ENCODE results near the gene JAG2.
A peak's percentile ranks its signal among the peaks of the same experiment; 100 is the strongest.

Gene JAG2

DNA sequence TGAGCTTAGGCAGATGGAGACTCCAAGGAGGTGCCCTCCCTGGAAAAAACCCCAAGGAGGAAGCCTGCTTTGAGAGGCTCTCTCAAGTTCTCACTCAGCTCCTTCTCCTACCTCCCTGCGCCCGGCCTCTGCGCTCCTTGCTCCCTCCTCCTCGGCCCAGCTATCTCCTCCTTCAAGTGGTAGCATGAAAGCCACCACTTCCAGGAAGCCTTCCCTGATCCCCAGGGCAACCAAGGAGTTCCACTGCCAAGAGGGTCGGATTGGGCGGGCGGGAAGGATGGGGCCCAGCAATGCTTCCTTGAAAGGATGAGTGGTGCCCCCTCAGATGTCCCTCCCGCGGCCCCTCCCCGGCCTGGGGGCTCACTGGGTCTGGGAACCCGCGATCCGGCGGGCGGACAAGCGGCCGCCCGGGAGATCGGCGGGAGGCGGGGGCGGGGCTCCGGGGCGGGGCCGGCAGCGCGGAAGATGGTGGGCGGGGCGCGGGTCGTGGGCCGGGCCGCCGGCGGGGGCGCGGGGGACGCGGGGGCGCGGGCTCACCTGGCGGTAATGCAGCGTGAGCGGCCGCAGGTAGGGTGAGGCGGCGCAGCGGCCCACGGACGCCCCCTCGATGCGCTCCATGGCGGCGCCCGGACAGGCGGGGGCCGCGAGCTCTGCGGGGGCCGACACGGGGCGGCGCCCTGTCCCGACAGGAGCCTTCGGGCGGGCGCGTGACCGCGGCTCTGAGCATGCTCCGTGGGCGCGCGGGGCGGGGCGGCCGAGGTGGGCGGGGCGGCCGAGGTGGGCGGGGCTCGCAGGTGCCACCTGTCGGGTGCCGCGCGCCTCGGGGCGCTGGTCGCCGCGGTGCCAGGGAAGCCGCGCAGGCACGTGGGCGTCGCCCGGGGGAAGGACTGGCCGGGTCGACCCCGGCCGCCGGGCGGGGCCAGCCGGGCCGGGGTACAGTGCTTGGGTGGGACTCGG, 12.3 kb upstream of the JAG2 start, which contains the start of gene NUDT14:
NUDT14 (minus strand) TSS at position 721 of the 957 bp plus-strand sequence; CDS start at position 618, 103 bp downstream.
- peak in 1 of 2 experiments; percentile 59 for DNase-seq (ENCODE audit: low read depth in 1 of 2, low spot score in 1 of 2)
- no peak within 1 kb of the TSS for H3K27ac ChIP-seq (replicated peaks)

DNA sequence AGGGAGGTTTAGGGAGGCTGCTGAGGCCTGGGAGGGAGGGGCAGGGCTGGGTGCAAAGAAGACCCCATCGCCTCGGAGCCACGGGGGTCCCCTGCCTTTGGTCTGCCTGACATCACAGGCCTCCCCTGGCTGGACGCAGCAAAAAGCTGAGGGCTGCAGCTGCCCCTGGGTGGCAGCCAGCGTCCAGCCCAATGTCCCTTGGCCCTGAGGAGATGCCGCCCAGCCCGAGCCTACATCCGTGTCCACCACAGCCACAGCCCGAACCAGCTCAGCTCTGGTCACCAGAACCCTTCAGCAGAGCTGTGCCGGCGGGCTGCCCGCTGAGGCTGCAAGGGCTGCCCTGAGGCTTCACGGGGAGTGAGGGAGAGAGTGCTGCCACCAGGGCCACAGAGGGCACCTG, 10.6 kb upstream of the JAG2 start:
- no peak for DNase-seq (ENCODE audit: low read depth in 1 of 2, low spot score in 1 of 2)
- H3K27ac ChIP-seq (replicated peaks) = no peak overlapping the region
- TF ChIP-seq, protein P1, sequence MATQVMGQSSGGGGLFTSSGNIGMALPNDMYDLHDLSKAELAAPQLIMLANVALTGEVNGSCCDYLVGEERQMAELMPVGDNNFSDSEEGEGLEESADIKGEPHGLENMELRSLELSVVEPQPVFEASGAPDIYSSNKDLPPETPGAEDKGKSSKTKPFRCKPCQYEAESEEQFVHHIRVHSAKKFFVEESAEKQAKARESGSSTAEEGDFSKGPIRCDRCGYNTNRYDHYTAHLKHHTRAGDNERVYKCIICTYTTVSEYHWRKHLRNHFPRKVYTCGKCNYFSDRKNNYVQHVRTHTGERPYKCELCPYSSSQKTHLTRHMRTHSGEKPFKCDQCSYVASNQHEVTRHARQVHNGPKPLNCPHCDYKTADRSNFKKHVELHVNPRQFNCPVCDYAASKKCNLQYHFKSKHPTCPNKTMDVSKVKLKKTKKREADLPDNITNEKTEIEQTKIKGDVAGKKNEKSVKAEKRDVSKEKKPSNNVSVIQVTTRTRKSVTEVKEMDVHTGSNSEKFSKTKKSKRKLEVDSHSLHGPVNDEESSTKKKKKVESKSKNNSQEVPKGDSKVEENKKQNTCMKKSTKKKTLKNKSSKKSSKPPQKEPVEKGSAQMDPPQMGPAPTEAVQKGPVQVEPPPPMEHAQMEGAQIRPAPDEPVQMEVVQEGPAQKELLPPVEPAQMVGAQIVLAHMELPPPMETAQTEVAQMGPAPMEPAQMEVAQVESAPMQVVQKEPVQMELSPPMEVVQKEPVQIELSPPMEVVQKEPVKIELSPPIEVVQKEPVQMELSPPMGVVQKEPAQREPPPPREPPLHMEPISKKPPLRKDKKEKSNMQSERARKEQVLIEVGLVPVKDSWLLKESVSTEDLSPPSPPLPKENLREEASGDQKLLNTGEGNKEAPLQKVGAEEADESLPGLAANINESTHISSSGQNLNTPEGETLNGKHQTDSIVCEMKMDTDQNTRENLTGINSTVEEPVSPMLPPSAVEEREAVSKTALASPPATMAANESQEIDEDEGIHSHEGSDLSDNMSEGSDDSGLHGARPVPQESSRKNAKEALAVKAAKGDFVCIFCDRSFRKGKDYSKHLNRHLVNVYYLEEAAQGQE (IDR thresholded peaks at IDR 0.05; ENCODE audit: insufficient replicate concordance, low read depth) = no peak
- TF ChIP-seq SPI1 (IDR thresholded peaks at IDR 0.05; ENCODE audit: borderline replicate concordance, low read depth) (no peak), POLR2AphosphoS5 (IDR thresholded peaks at IDR 0.05; ENCODE audit: low read depth) (no peak), GABPA (IDR thresholded peaks at IDR 0.05; ENCODE audit: low read depth) (no peak)
- TF ChIP-seq, protein P2, sequence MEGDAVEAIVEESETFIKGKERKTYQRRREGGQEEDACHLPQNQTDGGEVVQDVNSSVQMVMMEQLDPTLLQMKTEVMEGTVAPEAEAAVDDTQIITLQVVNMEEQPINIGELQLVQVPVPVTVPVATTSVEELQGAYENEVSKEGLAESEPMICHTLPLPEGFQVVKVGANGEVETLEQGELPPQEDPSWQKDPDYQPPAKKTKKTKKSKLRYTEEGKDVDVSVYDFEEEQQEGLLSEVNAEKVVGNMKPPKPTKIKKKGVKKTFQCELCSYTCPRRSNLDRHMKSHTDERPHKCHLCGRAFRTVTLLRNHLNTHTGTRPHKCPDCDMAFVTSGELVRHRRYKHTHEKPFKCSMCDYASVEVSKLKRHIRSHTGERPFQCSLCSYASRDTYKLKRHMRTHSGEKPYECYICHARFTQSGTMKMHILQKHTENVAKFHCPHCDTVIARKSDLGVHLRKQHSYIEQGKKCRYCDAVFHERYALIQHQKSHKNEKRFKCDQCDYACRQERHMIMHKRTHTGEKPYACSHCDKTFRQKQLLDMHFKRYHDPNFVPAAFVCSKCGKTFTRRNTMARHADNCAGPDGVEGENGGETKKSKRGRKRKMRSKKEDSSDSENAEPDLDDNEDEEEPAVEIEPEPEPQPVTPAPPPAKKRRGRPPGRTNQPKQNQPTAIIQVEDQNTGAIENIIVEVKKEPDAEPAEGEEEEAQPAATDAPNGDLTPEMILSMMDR (IDR thresholded peaks at IDR 0.05; ENCODE audit: insufficient read depth, low read length) = no peak
- H3K4me3 ChIP-seq (replicated peaks; ENCODE audit: insufficient read depth, low read length) = no peak overlapping the region
- no peaks in the 10 kb centered on the region for H3K27me3 ChIP-seq (ENCODE audit: insufficient read depth, poor library complexity, severe bottlenecking)

More for the DNA sequence above, 12.3 kb upstream of the JAG2 start, which contains the start of gene NUDT14:
- TF ChIP-seq, protein P1 (IDR thresholded peaks at IDR 0.05; ENCODE audit: insufficient replicate concordance, low read depth) = no peak
- TF ChIP-seq, protein P2 (IDR thresholded peaks at IDR 0.05; ENCODE audit: insufficient read depth, low read length) = no peak
- TF ChIP-seq GABPA (IDR thresholded peaks at IDR 0.05; ENCODE audit: low read depth) (no peak), POLR2AphosphoS5 (IDR thresholded peaks at IDR 0.05; ENCODE audit: low read depth) (no peak)
- Histone ChIP-seq H3K4me3 (replicated peaks; ENCODE audit: insufficient read depth, low read length) (peak within 1 kb of the TSS; percentile 50), H3K27me3 (ENCODE audit: insufficient read depth, poor library complexity, severe bottlenecking) (no peaks in the 10 kb centered on the region)

DNA sequence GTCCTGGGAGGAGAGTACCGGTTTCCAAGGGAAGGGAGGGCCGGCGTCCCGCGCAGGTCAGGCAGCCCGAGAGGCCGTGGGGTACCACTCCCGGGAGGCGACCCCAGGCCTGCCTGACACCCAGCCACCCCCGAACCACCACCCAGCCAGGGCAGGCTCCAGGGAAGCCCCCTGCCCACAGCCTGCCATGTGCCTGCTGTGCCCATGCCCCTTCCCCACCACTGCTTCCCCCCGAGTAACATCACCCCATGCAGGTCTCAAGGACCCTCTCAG, 10.2 kb upstream of the JAG2 start:
- Histone ChIP-seq H3K27ac (replicated peaks) (no peak overlapping the region), H3K4me3 (replicated peaks; ENCODE audit: insufficient read depth, low read length) (no peak overlapping the region), H3K27me3 (ENCODE audit: insufficient read depth, poor library complexity, severe bottlenecking) (no peaks in the 10 kb centered on the region)
- no peak for DNase-seq (ENCODE audit: low read depth in 1 of 2, low spot score in 1 of 2)
- TF ChIP-seq, protein P1 (IDR thresholded peaks at IDR 0.05; ENCODE audit: insufficient replicate concordance, low read depth) = no peak
- TF ChIP-seq GABPA (IDR thresholded peaks at IDR 0.05; ENCODE audit: low read depth) (no peak), SPI1 (IDR thresholded peaks at IDR 0.05; ENCODE audit: borderline replicate concordance, low read depth) (no peak), POLR2AphosphoS5 (IDR thresholded peaks at IDR 0.05; ENCODE audit: low read depth) (no peak)
- TF ChIP-seq, protein P2 (IDR thresholded peaks at IDR 0.05; ENCODE audit: insufficient read depth, low read length) = no peak

All from HL-60 (cell line).